ENCODE measurements around the gene SHB.
A peak's percentile ranks its signal among the peaks of the same experiment; 100 is the strongest.

The SHB gene

GRCh38 chr9:37923796-37924427 lies 145.1 kb downstream of the SHB start:
- Histone ChIP-seq H3K4me1 (ENCODE audit: control insufficient read depth, insufficient read depth, low read length) (no peaks in the 10 kb centered on the region), H3K27me3 (ENCODE audit: control insufficient read depth, insufficient read depth, low read length) (no peaks in the 10 kb centered on the region), H3K9ac (ENCODE audit: low read length) (no peak overlapping the region), H3K36me3 (ENCODE audit: control insufficient read depth, insufficient read depth, low read length) (no peaks in the 10 kb centered on the region), H3K4me3 (ENCODE audit: low read length) (no peak overlapping the region), H3K27ac (ENCODE audit: low read depth, low read length) (no peak overlapping the region)

DNA sequence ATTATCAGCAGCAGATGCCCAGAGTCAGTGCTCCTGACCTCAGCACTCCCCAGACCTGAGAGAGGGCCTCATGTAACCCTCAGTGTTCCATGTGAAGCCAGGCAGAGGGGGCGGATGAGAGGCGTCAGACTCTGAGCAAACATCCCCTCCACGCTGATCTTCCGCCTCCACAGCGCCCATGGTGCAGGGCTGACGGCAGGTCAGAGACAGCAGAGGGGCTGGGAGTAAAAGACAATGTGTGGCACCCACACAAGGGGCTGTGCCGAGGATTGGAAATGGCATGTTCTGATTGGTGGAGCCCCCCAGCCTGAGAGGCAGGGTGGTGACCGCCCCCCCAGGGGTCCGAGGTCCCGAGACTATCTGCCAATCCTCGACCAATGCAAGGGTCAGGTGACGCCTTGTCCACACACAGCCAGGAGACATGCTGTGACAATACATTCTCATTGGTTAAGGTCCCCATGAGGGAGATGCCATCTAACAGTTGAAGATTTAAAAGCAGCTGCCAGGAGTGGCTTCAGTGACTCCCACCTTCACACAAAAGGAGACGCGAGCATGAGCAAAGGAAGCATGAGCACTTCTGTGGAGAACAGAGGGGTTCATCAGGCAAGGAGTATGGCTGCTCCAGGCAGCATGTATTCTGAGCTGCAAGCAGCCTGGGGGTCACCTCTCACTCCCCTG lies 145.8 kb downstream of the SHB start:
- H3K4me3 ChIP-seq (ENCODE audit: low read length) = no peak overlapping the region
- no peaks in the 10 kb centered on the region for H3K36me3 ChIP-seq (ENCODE audit: control insufficient read depth, insufficient read depth, low read length)
- no peak overlapping the region for H3K9ac ChIP-seq (ENCODE audit: low read length)
- no peak overlapping the region for H3K27ac ChIP-seq (ENCODE audit: low read depth, low read length)
- H3K27me3 ChIP-seq (ENCODE audit: control insufficient read depth, insufficient read depth, low read length) = no peaks in the 10 kb centered on the region
- H3K4me1 ChIP-seq (ENCODE audit: control insufficient read depth, insufficient read depth, low read length) = no peaks in the 10 kb centered on the region

GRCh38 chr9:37922363-37923117 lies 146.5 kb downstream of the SHB start:
- Histone ChIP-seq H3K27me3 (ENCODE audit: control insufficient read depth, insufficient read depth, low read length) (no peaks in the 10 kb centered on the region), H3K9ac (ENCODE audit: low read length) (no peak overlapping the region), H3K4me1 (ENCODE audit: control insufficient read depth, insufficient read depth, low read length) (no peaks in the 10 kb centered on the region), H3K27ac (ENCODE audit: low read depth, low read length) (no peak overlapping the region), H3K36me3 (ENCODE audit: control insufficient read depth, insufficient read depth, low read length) (peaks cover 3% of the 10 kb centered on the region), H3K4me3 (ENCODE audit: low read length) (no peak overlapping the region)

DNA sequence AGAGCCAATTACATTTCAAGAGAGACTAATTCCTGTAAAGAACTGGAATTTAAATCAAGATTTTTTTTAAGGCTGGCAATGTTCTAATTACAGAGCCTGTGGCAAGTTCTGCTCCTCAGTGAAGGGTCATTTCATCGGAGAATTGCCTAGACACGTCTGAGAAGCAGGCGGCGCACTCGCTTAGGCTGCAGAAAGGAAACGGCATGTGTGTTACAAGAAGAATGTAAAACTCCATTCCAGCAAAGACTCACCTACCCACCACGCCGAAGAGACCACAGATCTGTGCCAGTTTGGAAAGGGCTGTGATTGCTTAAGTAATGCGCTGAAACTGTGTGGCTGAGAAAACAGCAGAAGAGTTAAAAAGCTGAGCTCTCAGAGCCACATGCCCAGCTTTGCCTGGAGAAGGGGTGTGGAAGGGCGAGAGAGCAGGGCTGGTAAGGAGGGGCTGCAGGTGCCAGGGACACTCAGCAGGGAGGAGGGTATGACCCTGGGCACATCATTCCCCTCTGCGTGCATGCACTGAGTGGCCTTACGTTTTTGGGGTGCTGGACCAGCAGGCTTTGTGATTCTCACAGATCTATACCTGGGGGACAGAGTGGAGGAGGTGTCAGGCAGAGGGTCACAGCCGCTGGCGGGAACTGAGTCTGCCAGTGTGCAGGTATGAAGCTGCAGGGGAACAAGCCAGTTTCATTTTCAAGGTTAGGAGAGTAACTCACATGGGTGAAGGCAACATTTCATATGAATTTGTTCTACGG lies 147.3 kb downstream of the SHB start:
- H3K9ac ChIP-seq (ENCODE audit: low read length) = no peak overlapping the region
- peaks cover 4% of the 10 kb centered on the region for H3K36me3 ChIP-seq (ENCODE audit: control insufficient read depth, insufficient read depth, low read length)
- H3K4me3 ChIP-seq (ENCODE audit: low read length) = no peak overlapping the region
- no peak overlapping the region for H3K27ac ChIP-seq (ENCODE audit: low read depth, low read length)
- H3K27me3 ChIP-seq (ENCODE audit: control insufficient read depth, insufficient read depth, low read length) = no peaks in the 10 kb centered on the region
- H3K4me1 ChIP-seq (ENCODE audit: control insufficient read depth, insufficient read depth, low read length) = no peaks in the 10 kb centered on the region

DNA sequence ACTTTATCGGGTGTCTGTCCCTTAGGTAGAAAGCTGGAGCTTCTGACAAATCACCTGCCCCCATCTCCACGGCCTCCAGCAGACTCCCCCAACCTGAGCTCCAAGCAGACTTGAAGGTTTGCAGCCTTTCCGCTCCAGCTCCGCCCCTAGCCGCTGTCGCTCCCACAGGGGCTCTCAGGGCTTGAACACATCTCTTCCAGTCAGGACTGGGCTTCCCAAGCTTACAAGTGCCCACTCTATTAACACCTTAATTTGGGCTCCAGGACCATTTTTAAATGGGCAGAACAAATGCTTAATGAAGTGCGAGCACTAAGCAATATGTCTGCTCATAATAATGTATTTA lies 147.9 kb downstream of the SHB start:
- Histone ChIP-seq H3K9ac (ENCODE audit: low read length) (no peak overlapping the region), H3K27me3 (ENCODE audit: control insufficient read depth, insufficient read depth, low read length) (no peaks in the 10 kb centered on the region), H3K36me3 (ENCODE audit: control insufficient read depth, insufficient read depth, low read length) (peaks cover 4% of the 10 kb centered on the region), H3K4me3 (ENCODE audit: low read length) (no peak overlapping the region), H3K4me1 (ENCODE audit: control insufficient read depth, insufficient read depth, low read length) (no peaks in the 10 kb centered on the region), H3K27ac (ENCODE audit: low read depth, low read length) (no peak overlapping the region)

- H3K4me1 ChIP-seq (ENCODE audit: control insufficient read depth, insufficient read depth, low read length) = no peaks in the 10 kb centered on the region
Observed at GRCh38 chr9:37920471-37921167, 148.4 kb downstream of the SHB start.

GRCh38 chr9:37919956-37920335 lies 149.1 kb downstream of the SHB start:
- Histone ChIP-seq H3K9ac (ENCODE audit: low read length) (no peak overlapping the region), H3K27me3 (ENCODE audit: control insufficient read depth, insufficient read depth, low read length) (no peaks in the 10 kb centered on the region), H3K36me3 (ENCODE audit: control insufficient read depth, insufficient read depth, low read length) (peaks cover 4% of the 10 kb centered on the region), H3K27ac (ENCODE audit: low read depth, low read length) (no peak overlapping the region), H3K4me1 (ENCODE audit: control insufficient read depth, insufficient read depth, low read length) (no peaks in the 10 kb centered on the region), H3K4me3 (ENCODE audit: low read length) (no peak overlapping the region)

More at GRCh38 chr9:37920471-37921167, 148.4 kb downstream of the SHB start:
- H3K27ac ChIP-seq (ENCODE audit: low read depth, low read length) = no peak overlapping the region
- no peak overlapping the region for H3K9ac ChIP-seq (ENCODE audit: low read length)
- H3K27me3 ChIP-seq (ENCODE audit: control insufficient read depth, insufficient read depth, low read length) = no peaks in the 10 kb centered on the region
- H3K4me3 ChIP-seq (ENCODE audit: low read length) = no peak overlapping the region
- H3K36me3 ChIP-seq (ENCODE audit: control insufficient read depth, insufficient read depth, low read length) = peaks cover 4% of the 10 kb centered on the region

DNA sequence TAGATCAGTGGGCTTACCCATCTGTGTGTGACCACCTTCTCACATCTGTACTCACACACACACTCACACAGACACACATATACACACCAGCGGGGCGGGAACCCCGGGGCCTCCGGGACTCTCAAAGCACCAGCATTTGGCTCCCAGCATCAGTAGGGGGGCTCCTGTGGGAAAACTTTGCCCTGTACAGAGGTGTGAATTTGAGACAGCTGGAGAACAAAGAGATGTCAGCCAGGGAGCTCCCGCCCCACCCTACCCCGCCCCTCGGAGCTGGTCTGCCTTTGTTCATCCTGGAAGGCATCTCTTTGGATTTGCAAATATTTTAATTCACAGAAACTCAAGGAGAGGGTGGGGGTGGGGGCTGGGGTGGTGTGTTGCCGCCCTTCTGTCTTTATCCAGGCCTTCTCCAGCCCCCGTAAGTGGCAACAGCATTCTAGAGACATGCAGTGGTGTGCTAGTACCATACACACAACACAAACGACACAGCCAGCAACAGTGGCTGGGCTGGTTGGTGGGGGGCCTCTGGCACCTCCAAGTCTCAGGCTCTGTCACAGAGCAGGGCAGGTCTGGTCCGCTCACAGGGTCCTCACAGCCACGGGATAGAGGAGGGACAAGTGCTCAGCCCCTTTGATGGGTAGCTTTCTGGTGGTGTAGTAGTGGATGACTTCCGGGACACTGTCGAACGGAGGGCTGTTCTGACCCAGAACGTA lies 149.6 kb downstream of the SHB start:
- H3K27me3 ChIP-seq (ENCODE audit: control insufficient read depth, insufficient read depth, low read length) = no peaks in the 10 kb centered on the region
- H3K36me3 ChIP-seq (ENCODE audit: control insufficient read depth, insufficient read depth, low read length) = peaks cover 4% of the 10 kb centered on the region
- H3K9ac ChIP-seq (ENCODE audit: low read length) = no peak overlapping the region
- no peak overlapping the region for H3K4me3 ChIP-seq (ENCODE audit: low read length)
- no peak overlapping the region for H3K27ac ChIP-seq (ENCODE audit: low read depth, low read length)
- H3K4me1 ChIP-seq (ENCODE audit: control insufficient read depth, insufficient read depth, low read length) = no peaks in the 10 kb centered on the region

- no peak overlapping the region for H3K27ac ChIP-seq (ENCODE audit: low read depth, low read length)
- no peaks in the 10 kb centered on the region for H3K27me3 ChIP-seq (ENCODE audit: control insufficient read depth, insufficient read depth, low read length)
- H3K4me1 ChIP-seq (ENCODE audit: control insufficient read depth, insufficient read depth, low read length) = no peaks in the 10 kb centered on the region
Observed at GRCh38 chr9:37918665-37919170, 150.3 kb downstream of the SHB start.

GRCh38 chr9:37917801-37918664 lies 151.0 kb downstream of the SHB start:
- H3K36me3 ChIP-seq (ENCODE audit: control insufficient read depth, insufficient read depth, low read length) = peaks cover 4% of the 10 kb centered on the region
- no peaks in the 10 kb centered on the region for H3K4me1 ChIP-seq (ENCODE audit: control insufficient read depth, insufficient read depth, low read length)
- H3K27ac ChIP-seq (ENCODE audit: low read depth, low read length) = no peak overlapping the region
- no peak overlapping the region for H3K9ac ChIP-seq (ENCODE audit: low read length)
- H3K4me3 ChIP-seq (ENCODE audit: low read length) = no peak overlapping the region
- H3K27me3 ChIP-seq (ENCODE audit: control insufficient read depth, insufficient read depth, low read length) = no peaks in the 10 kb centered on the region

More at GRCh38 chr9:37918665-37919170, 150.3 kb downstream of the SHB start:
- Histone ChIP-seq H3K9ac (ENCODE audit: low read length) (no peak overlapping the region), H3K36me3 (ENCODE audit: control insufficient read depth, insufficient read depth, low read length) (peaks cover 4% of the 10 kb centered on the region), H3K4me3 (ENCODE audit: low read length) (no peak overlapping the region)

DNA sequence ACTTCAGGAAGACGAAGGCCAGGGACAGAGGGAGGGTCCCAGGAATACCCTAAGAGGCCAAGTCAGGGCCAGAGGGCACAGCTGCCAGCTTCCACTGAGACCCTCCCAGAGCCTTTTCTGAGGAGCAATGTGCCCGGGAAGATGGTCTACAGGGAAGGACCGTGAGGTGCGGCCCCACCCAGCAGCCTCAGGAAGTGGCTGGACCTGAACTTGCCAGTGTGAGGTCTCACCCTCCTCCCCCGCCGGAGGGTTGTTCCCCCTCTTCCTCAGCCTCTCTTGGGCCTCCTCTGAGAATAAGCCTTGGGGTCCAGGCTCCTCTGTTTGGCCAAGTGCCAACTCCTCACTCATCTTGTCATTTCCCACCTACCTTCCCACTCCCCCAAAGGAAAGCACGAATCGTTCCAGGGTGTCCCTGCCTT lies 151.7 kb downstream of the SHB start:
- Histone ChIP-seq H3K4me3 (ENCODE audit: low read length) (no peak overlapping the region), H3K27me3 (ENCODE audit: control insufficient read depth, insufficient read depth, low read length) (no peaks in the 10 kb centered on the region), H3K9ac (ENCODE audit: low read length) (no peak overlapping the region), H3K27ac (ENCODE audit: low read depth, low read length) (peak overlapping the region; percentile 30), H3K4me1 (ENCODE audit: control insufficient read depth, insufficient read depth, low read length) (no peaks in the 10 kb centered on the region), H3K36me3 (ENCODE audit: control insufficient read depth, insufficient read depth, low read length) (peaks cover 4% of the 10 kb centered on the region)
